ENCODE data around the gene DDX41. TPM values are rescaled to one million over a fixed set of nuclear protein-coding genes. Genes with fewer than 3 reads are reported as not detected.

Gene DDX41
- total RNA-seq, 1 donor from 2014 or later = 174 TPM

GRCh38 chr5:177499842-177500241 lies 16.9 kb downstream of the DDX41 start:
- TF ChIP-seq CTCF (conservative IDR thresholded peaks at IDR 0.05; ENCODE audit: low read depth, low read length) = no peak
- H3K4me3 ChIP-seq (ENCODE audit: low read depth, low read length) = no peak overlapping the region
- no peak for DNase-seq (ENCODE audit: low read depth)

- TF ChIP-seq CTCF (conservative IDR thresholded peaks at IDR 0.05; ENCODE audit: low read depth, low read length) = no peak
- DNase-seq (ENCODE audit: low read depth) = no peak
Measured at GRCh38 chr5:177498013-177498787, 18.6 kb downstream of the DDX41 start.

GRCh38 chr5:177497292-177498012 lies 19.3 kb downstream of the DDX41 start, which contains the start of gene PDLIM7:
Gene PDLIM7 (minus strand): TSS chr5:177497604. CDS start chr5:177496512, 1,092 bp downstream.
- H3K4me3 ChIP-seq (ENCODE audit: low read depth, low read length) = peak within 1 kb of the TSS; percentile 89
- DNase-seq (ENCODE audit: low read depth) = peak; percentile 69
- no peak for TF ChIP-seq CTCF (conservative IDR thresholded peaks at IDR 0.05; ENCODE audit: low read depth, low read length)

More at GRCh38 chr5:177498013-177498787, 18.6 kb downstream of the DDX41 start:
- peak overlapping the region; percentile 89 for H3K4me3 ChIP-seq (ENCODE audit: low read depth, low read length)

DNA sequence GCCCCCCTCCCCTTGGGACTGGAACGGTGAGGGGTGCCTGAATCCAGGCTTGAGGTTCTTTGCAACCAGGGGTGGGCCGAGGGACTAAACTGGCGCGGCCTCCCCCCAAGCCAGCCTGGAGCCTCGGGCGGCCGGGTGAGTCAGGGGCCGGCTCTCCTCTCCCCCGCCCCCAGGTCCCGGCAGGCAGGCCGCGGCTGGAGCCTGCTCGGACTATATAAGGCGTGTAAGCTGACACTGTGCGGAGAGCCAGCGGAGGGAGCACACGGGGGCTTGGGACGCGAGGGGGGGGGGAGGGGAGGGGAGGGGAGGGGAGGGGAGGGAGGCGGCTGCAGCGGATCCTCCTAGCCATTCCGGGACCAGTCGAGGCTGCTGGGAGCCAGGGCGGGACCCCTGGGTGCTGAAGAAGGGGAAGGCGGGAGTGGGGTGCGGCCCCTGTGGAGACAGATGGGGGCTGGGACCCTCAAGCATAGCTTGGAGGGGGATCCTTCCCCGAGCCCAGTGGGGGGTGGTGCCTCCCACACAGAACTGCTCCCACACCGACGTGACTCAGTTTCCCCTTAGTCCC lies 20.0 kb downstream of the DDX41 start:
- no peak for DNase-seq (ENCODE audit: low read depth)

DNA sequence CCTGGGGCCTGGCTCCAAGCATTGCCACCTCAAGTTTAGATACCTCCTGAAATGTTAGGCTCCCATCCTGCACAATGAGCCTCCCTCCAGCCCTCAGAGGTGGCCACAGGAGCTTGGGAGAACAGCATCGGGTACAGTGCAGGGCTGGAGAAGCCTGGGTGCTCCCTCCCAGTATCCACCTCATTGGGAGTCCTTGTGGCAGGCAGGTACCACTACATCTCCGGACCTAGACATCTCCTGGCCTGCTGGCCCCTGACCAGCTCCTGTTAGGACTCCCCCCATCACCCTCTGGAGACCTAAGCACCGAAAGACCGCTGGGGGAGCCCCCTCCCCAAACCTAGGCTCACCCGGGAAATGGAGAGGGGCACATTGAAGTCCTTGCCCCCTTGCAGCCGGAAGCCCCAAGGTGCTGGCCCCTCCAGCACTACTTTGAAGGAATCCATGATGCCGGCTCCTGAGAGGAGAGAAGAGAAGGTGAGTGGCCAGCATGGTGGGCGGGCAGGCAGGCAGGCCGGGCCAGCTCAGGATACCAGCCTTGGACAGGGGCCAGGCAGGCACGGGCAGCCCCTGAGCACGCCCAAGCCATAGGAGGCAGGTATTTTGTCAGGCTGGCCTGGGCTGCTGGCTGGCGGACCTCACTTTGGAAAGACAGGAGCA lies 20.6 kb downstream of the DDX41 start:
- H3K4me3 ChIP-seq (ENCODE audit: low read depth, low read length) = peak overlapping the region; percentile 89
- peak; percentile 46 for TF ChIP-seq CTCF (conservative IDR thresholded peaks at IDR 0.05; ENCODE audit: low read depth, low read length)
- DNase-seq (ENCODE audit: low read depth) = no peak

More for the DNA sequence above, 20.0 kb downstream of the DDX41 start:
- no peak for TF ChIP-seq CTCF (conservative IDR thresholded peaks at IDR 0.05; ENCODE audit: low read depth, low read length)
- H3K4me3 ChIP-seq (ENCODE audit: low read depth, low read length) = peak overlapping the region; percentile 89

GRCh38 chr5:177495243-177496060 lies 21.3 kb downstream of the DDX41 start:
- DNase-seq (ENCODE audit: low read depth) = no peak
- H3K4me3 ChIP-seq (ENCODE audit: low read depth, low read length) = peak overlapping the region; percentile 89
- no peak for TF ChIP-seq CTCF (conservative IDR thresholded peaks at IDR 0.05; ENCODE audit: low read depth, low read length)
